KBM-7 (cell line): ENCODE data around the gene ZNF423.

ENCODE experiments used
- DNase-seq: peaks from one replicate; pipeline ENCODE4 v3.0.0-alpha.2; 2015
- in situ Hi-C: fragments of 300-500 bp; cut with MboI; formaldehyde crosslinking; loops from 2 replicates; pipeline ENCODE4 v1.14.3; 2020; ENCODE audit warnings: low sequenced_read_pairs, low pct_unique_long_range_greater_than_20kb, mixed read lengths

Gene ZNF423

DNA sequence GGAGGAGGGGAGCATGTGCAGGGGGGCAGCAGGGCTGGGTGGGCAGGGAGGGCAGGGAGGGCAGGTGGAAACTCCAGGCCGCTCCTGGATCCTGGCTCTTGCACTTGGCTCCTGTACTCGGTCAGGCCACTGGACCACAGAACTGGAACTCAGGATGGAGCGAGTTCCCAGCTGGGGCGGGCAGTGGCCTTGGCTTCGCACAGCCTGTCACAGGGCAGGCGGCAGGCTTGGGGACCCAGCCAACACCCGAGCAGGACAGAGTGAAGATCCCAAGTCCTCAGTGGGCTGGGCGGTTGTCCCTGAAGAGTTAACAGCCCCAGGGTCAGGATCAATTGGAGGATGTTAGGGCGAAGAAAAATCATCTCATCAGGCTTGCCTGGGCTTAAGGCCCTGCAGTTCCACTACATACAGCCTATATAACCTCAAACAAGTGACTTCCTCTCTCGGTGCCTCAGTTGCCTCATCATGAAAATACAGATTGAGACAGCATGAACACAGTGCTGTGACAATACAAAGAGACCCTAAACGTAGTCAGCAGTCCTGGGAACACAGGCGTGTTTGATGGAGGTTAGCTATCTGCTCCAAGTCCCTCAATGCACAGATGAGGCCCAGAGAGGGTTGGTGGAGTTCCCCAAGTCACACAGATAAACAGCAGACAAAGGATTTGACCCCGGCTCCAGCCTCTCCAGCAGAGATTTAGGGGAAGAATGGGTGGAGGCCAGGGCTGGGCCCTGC is 21.9 kb downstream of the ZNF423 start:
- DNase-seq, result no peak
- in situ Hi-C loops, result no loop called here

- no peak for DNase-seq
- in situ Hi-C loops, result no loop called here
Measured at GRCh38 chr16:49833085-49833484, 22.8 kb downstream of the ZNF423 start.

GRCh38 chr16:49832177-49832576 is 23.7 kb downstream of the ZNF423 start:
- in situ Hi-C loops, result no loop called here
- no peak for DNase-seq

- no peak for DNase-seq
- in situ Hi-C loops, result no loop called here
Measured at GRCh38 chr16:49830873-49831272, 25.0 kb downstream of the ZNF423 start.

- in situ Hi-C loops, result no loop called here
- DNase-seq, result no peak
Measured at GRCh38 chr16:49828533-49829267, 27.2 kb downstream of the ZNF423 start.

- DNase-seq, result no peak
- in situ Hi-C loops, result no loop called here
Measured at GRCh38 chr16:49827805-49828438, 28.0 kb downstream of the ZNF423 start.

DNA sequence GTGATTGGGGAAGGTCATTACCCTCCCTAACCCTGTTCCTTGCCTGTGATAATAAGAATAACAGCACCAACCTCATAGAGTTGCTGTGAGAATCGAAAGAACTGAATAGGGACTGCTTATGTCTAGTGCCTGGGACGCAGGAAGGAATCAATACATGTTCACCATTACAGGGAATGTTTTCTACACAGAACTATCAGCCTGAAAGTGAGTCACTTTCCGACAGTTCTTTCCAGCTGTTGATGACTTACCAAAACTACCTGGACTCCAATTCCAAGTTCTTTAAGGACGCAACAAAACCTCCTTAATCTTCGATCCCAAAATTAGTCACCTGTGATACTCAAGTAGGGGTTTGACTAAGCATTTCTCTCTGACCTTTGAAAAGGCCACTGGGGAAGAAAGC is 29.4 kb downstream of the ZNF423 start:
- DNase-seq, result no peak
- in situ Hi-C loops, result no loop called here

GRCh38 chr16:49825041-49825440 is 30.9 kb downstream of the ZNF423 start:
- in situ Hi-C loops, result no loop called here
- no peak for DNase-seq

- DNase-seq, result no peak
- in situ Hi-C loops, result no loop called here
Measured at GRCh38 chr16:49824593-49824992, 31.3 kb downstream of the ZNF423 start.

DNA sequence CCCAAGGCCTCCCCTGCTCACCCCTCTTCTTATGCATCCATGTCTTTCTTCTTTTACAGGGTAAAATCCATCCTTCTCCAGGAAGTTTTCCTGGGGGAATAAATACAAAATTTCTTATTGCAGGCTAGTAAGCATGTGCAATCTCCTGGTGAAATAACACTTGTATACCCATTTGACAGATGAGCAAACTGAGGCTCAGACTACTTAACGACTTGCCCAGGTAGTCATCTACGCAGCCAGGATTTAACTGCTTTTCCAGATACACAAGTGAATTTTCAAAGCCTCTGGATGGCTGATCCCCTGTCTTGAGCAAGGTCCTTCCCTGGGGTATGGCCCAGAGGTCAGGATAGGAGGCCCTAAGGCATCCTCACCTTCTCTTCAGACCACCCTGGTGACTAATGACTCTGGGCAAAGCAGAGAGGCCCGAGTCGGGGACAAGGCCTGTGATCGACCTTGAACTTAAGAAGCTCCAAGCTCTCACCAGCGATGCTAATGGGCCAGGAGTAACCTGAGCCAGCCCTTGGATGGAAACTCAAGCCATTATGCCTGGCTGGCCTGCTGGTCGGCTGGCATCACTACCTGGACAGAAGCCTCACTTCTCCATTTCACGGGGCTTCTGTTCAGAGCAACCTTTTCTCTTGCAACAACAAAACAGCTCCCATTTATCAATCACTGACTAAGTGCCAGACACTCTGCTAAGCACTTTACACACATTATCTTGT is 33.1 kb downstream of the ZNF423 start:
- in situ Hi-C loops, result no loop called here

GRCh38 chr16:49821614-49822282 is 34.2 kb downstream of the ZNF423 start:
- in situ Hi-C loops, result no loop called here
- DNase-seq, result no peak

More for the DNA sequence above, 33.1 kb downstream of the ZNF423 start:
- no peak for DNase-seq

DNA sequence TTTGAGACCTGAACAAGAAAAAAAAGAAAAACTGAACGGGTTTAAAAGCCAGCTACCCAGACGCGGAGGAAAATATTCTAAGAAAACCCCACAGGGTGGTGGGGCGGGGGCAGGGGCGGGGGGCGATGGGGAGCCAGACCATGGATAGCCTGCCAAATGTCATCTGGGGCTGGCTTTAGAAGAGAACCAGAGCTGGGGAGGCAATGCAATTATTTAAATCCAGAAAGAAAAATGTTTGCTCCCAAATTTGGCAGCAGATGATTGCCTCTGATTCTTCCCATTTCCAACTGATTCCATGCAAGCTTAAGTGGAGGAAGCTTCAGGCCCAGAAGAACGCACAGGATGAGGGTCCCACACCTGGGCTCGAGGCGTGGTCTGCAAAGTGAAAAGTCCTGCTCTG is 34.8 kb downstream of the ZNF423 start:
- no peak for DNase-seq
- in situ Hi-C loops, result no loop called here

- in situ Hi-C loops, result no loop called here
- DNase-seq, result no peak
Measured at GRCh38 chr16:49817754-49818507, 38.0 kb downstream of the ZNF423 start.

GRCh38 chr16:49816875-49817274 is 39.0 kb downstream of the ZNF423 start:
- in situ Hi-C loops, result no loop called here
- DNase-seq, result no peak

DNA sequence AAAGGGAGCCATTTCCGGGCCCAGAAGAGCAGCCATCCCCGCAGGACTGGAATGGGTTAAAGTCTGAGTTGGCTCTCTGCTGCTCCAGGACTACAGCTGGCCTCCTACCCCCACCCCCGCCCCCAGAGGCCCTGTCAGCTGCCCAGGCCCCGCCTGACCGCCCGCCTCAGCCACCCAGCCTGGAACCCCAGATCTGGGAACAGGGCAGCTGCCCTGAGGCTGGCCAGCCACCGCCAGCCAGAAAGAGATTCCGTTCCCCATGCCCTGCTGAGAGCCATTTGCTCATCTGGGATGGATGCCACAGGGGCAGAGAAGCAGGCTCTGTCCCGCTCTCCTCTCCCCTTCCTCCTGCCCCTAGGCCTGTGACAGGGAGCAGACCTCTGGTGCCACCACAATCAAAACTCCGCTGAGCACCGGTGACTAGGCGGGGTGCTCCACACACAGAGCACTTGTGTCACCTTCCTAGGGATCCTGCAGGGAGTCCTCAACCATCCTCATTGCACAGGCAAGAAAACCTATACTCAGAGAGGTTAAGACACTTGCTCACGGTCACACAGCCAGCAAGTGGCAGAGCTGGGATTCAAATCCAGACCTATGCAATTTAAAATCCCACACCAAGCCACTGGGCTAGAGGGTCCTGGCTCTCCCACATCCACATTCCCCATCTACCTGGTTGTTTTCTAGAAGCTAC is 44.1 kb downstream of the ZNF423 start:
- no peak for DNase-seq
- in situ Hi-C loops, result no loop called here

GRCh38 chr16:49810831-49811230 is 45.1 kb downstream of the ZNF423 start:
- no peak for DNase-seq
- in situ Hi-C loops, result no loop called here

DNA sequence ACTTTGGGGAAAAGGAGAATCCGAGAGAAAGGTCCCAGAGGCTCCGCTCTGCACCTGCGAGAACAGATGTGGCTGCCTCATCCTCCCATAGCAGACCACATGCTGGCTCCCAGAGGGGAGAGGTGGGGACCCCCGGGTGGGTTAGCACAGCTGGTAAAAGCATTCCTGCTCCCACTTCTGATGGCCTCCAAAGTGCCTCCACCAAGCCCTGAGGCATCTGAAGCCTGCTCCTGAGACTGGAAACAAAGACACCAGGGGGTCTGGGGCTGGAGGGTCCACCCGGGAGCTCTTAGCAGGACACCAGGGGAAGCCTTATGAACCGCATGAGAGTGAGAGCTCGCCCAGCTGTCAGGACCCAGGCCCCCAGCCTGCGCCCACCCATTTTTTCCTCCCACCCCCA is 46.4 kb downstream of the ZNF423 start:
- no peak for DNase-seq
- in situ Hi-C loops, result no loop called here

DNA sequence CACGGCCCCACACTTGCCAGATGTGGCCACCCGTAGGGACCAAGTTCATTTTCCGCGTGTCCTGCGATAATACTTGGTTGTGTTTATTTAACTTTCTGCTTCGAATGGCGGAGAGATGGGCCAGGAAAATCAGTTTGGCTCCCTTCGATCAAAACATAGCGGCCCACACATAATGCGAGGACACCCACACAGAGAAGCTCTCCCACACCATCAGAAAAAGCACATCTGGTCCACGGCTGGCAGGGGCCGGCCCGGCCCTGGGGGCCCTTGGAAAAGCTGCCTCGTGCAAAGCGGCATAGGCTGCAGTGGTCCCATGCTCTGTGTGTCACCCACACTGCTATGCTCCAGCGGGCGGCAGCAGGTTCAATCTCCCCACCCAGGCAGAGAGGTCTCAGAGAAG is 46.9 kb downstream of the ZNF423 start:
- DNase-seq, result no peak
- in situ Hi-C loops, result no loop called here
